NCI-H128 (cell line): Measurements from ENCODE around the gene TAF12.
"Not testable (repeated sequence)": the region's sequence is repeated elsewhere in the genome, so short reads cannot be mapped to it uniquely, and the experiment has no call there.

ENCODE experiments used
- DNase-seq: peaks from one replicate; lab custom pipeline; 2025; ENCODE audit not compliant: unreplicated experiment; lab: John Stamatoyannopoulos, UW

The TAF12 gene, protein sequence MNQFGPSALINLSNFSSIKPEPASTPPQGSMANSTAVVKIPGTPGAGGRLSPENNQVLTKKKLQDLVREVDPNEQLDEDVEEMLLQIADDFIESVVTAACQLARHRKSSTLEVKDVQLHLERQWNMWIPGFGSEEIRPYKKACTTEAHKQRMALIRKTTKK

DNA sequence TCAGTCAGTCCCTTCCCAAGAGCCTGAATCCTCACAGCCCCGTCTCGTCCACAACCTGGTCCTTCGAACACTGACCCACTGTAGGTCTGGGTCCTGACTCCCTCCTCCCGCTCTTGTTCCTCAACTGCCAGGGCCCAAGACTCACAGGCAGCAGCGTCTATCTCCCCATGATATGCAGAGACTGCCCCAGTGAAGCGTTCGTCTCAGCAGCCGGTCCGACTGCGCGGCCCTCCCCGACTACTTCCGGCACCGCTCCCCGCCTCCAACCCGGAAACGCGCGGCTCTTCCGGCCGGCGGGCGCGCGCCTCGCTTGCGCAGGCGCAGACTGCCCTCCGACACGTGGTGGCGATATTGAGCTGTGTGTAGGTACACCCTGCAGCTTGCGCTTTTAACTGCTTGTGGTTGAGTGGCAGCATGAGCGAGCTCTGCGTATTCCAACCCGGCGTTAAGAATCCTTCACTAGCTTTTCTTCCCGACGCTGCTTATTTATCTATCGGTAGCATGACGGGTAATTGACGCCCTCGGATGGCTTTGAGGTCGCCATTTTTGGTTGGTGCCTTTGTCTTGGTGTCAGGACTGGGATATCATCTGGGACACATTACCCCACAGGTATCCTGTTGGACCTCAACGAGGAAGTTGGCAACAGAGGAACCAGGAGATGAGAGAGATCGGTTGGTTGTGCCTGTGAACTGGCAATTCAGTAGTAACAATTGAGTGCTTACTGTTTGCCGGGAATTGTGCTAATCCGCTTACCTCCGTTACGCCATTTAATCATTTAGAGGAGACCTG, at the start of gene TAF12:
Gene TAF12, minus strand, starts transcription at position 221 of the 789 bp plus-strand sequence. CDS start 20,986 bp downstream, outside the sequence.
- DNase-seq: peak; percentile 95

GRCh38 chr1:28691627-28692026, 48.8 kb upstream of the TAF12 start:
- not testable (repeated sequence) for DNase-seq

DNA sequence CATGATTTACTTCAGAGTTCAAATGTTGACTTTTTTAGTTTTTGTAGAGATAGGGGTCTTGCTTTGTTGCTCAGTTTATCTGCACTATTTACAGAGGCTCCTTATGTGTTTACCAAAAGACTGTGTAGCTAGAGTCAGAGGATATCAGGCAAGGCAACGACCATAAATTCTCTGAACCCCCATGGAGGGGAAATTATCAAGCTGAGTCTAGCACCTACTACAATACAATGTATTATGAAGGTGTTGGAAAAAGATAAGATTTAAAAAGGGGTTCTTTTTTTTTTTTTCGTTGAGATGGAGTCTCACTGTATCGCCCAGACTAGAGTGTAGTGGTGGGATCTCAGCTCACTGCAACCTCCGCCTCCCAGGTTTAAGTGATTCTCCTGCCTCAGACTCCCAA, 42.1 kb upstream of the TAF12 start:
- no peak for DNase-seq

- DNase-seq: no peak
Measured at GRCh38 chr1:28682840-28683239, 40.0 kb upstream of the TAF12 start.

- no peak for DNase-seq
Measured at GRCh38 chr1:28680151-28680550, 37.3 kb upstream of the TAF12 start.

DNA sequence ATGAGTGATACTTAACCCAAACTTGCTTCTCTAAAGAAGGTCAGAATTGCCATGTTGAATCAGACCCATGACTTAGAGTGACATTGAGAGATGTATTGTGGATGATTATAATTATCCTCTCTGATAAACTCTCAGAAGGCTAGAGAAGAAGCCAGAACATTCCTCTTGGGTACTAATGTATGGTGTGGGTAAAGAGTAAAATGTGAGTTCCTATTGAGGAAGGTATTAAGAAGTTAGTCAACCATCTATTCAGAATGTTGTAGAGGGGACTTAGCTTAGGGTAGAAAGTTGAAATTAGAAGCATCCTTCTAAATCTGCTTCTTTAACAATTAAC, 33.0 kb upstream of the TAF12 start:
- DNase-seq: no peak

DNA sequence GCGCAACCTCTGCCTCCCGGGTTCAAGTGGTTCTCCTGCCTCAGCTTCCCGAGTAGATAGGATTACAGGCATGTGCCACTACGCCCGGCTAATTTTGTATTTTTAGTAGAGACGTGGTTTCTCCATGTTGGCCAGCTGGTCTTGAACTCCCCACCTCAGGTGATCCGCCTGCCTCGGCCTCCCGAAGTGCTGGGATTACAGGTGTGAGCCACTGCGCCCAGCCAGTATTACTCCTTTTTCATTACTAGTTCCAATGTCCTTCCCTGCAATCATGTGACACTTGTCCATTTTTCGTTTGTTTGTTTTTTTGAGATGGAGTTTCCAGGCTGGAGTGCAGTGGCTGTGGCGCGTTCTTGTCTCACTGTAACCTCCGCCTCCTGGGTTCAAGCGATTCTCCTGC, 30.1 kb upstream of the TAF12 start:
- DNase-seq: not testable (repeated sequence)

- DNase-seq: no peak
Measured at GRCh38 chr1:28671254-28671780, 28.4 kb upstream of the TAF12 start.

DNA sequence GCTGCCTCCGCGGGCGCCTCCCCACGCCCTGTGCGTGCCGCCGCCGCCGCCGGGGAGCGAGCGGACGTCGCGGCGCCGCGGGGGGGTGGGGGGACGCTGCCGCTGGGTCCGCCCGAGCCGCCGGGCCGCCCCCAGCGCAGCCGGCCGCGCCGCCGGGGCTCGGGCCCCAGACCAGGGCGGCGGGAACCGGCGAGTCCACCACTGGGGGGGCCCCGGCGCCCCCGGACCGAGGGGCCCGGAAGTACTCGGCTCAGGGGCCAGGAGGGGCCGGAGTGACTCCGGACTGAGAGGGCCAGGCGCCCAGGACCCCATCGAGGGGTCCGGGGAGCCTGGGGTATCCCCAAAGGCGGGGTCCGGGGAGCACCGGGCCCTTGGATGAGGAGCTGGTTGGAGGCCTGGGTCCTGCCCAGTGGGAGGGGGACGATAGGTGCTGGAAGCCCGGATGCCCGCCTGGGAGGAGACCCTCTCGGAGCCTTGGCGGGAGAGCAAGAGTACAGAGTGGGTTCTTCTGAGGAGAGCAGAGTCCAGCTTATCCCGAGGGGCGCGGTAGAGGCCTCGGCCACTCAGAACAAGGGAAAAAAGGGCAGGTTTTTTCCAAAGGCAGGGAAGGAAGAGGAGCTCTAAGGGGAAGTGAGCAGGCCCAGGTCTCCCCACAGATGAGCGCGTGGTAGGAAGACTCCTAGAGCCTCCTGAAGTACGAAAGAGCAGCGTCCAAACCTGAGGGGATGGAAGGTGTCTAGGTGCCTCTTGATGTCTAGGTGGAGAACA, 26.3 kb upstream of the TAF12 start:
- no peak for DNase-seq

GRCh38 chr1:28668191-28668955, 25.5 kb upstream of the TAF12 start, which contains the start of gene GMEB1:
Gene GMEB1 (plus strand): TSS chr1:28668784. CDS start chr1:28683613, 14,829 bp downstream.
- DNase-seq: peak; percentile 82

- no peak for DNase-seq
Measured at GRCh38 chr1:28666806-28667205, 23.9 kb upstream of the TAF12 start.

GRCh38 chr1:28663871-28664470, 21.1 kb upstream of the TAF12 start:
- DNase-seq: no peak

GRCh38 chr1:28656335-28656734, 13.5 kb upstream of the TAF12 start:
- no peak for DNase-seq

- not testable (repeated sequence) for DNase-seq
Measured at GRCh38 chr1:28655448-28656311, 12.8 kb upstream of the TAF12 start.

GRCh38 chr1:28653870-28654269, 11.0 kb upstream of the TAF12 start:
- not testable (repeated sequence) for DNase-seq

DNA sequence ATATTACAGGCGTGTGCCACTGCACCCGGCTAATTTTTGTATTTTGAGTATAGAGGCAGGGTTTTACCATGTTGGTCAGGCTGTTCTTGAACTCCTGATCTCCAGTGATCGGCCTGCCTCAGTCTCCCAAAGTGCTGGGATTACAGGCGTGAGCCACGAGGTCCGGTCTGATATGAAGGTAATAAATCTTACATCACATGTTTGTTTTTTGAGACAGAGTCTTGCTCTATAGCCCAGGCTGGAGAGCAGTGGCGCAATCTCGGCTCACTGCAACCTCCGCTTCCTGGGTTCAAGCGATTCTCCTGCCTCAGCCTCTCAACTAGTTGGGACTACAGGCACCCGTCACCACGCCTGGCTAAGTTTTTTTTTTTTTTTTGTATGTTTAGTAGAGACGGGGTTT, 10.2 kb upstream of the TAF12 start:
- not testable (repeated sequence) for DNase-seq

GRCh38 chr1:28648474-28649198, 5.8 kb upstream of the TAF12 start, which contains the start of gene RNU11:
Gene RNU11 (plus strand): TSS chr1:28648600.
- peak; percentile 99 for DNase-seq

GRCh38 chr1:28648008-28648473, 5.2 kb upstream of the TAF12 start:
- peak; percentile 99 for DNase-seq

DNA sequence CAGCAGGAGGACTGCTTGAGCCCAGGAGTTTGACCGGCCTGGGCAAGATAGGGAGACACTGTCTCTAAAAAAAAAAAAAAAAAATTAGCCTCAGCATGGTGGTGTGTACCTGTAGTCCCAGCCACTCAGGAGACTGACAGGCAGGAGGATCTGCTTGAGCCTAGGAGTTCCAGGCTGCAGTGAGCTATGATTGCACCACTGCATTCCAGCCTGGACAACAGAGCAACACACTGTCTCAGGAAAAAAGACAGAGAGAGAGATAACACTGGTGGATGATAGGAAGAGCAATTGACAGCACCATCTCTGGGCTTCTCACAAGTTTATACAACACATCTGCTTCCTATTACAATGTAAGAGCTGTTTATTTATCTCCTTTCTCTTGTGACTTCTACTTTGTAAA, 3.2 kb upstream of the TAF12 start:
- DNase-seq: no peak
